Stimulated activated CD4-positive, alpha-beta T cell treated with anti-CD3 and anti-CD28 coated beads, Interleukin-15, amount 100 ng/mL, for 48 hours (primary cell): Measurements from ENCODE around the gene CH25H.

Experiments used
- DNase-seq, 2 donors: peaks; one replicate each; pipeline ENCODE4 v3.0.0-alpha.2; 2020; ENCODE audit warnings: low read depth in 2 of 2

The CH25H gene

DNA sequence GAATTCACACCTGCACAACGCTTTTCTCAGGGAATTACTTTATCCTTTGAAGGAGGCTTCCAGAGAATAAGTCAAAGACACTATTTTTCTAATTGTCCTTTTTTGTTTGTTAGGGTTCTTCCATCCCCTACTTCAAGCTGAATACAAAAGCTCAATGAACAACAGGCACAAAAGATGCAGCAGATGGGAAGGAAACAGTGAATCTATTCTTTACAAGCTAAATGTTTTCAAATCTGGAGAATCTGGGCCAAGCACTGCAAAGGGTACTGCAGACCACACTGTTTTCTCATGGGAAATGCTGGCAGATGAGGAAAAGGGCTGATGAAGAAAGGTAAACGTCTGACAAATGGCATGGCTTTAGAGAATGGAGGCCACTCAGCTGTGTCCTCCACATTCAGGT is 25.9 kb upstream of the CH25H start:
- no peak for DNase-seq

DNA sequence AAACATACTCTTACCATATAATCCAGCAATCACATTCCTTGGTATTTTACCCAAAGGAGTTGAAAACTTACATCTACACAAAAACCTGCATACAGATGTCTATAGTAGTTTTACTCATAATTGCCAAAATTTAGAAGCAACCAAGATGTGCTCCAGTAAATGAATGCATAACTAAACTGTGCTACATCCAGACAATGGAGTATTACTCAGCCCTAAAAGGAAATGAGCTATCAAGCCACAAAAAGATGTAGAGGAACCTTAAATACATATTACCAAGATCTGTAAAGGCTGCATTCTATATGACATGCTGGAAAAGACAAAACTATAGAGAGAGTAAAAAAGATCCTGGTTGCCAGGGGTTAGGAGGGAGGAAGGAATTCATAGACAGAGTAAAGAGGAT is 21.8 kb upstream of the CH25H start:
- DNase-seq: no peak

DNA sequence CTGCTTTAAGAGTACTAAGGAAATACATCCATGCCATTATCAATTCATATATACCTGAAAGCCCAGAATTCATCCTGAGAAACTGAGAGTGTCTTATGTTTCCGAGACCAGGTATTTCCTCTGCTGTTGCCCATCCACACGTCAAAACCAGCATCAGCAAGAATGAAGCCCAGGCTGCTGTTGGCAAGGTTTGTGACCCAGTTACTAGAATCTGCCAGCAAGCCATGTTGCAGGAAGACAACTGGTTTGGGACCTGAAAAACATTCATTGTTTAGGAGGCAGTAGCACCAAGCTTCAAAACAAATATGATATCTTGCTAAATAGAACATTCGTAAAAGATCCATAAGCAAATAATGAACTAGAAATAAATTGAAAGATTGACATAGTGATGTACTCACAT is 21.0 kb upstream of the CH25H start:
- DNase-seq: no peak

DNA sequence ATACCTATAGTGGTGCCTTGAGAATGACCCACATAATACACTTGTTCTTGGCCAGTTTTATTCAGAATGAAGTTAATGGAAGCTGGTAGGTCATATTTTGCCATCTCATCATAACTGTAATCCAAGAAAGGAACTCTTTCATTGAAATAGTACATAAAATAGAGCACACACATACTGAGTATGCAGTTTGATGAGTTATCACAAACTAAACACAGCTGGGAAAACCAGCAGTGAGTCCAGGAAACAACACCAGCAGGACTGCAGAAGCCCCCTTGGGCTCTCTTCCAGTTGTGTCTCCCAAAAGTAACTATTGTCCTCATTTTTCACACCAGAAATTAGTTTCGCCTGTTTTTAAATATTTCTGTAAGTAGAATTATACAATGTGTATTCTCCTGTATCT is 19.8 kb upstream of the CH25H start:
- DNase-seq: no peak

DNA sequence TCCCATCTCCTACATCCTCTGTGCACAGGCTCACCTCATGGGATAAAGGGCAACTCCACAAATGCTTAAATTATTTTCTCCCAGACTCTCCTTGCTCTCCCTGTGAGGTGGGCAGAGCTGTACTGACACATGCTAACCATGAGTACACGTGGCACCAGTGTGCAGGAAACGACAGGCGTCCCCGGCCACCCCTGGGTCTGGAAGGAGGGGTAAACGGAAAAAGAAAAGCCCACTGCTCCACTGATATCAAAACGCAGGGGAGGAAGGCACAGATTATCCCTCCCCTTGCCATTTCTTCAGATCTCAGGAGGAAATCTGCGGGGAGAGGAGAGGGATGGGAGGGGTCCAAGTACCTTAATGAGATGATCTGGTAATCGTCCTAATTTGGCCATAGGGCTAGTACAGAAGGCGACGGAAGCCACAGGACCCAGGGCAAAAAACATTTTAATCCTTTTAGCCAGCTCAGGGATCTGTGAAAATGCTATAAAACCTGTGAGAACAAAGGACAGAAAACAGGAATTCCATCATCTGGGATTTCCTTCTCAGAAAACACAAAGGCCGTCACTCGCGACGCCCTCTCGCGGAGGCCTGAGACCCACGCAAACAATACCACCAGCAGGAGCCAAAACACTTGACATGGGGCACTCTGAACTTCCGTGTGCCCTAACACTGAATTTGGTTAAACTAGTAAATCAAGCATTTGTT is 17.8 kb upstream of the CH25H start:
- no peak for DNase-seq

DNA sequence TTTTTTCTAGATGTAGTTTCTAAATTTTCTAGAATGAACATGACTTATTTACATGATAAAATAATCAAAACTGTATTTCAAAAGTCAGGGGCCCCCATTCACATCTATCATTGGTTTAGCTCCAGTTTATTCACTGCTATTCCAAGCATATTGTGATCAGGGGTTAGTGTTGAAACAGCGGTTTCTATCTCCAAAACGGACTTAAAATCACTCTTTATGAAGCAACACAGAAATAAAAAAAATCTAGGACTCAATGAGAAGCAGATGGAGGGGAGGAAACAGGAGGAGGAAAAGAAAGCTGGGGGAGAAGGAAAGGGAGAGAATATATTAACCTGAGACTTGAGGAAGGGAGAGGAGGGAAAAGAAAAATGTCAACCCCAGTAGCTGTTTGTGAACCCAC is 14.8 kb upstream of the CH25H start:
- DNase-seq: no peak

DNA sequence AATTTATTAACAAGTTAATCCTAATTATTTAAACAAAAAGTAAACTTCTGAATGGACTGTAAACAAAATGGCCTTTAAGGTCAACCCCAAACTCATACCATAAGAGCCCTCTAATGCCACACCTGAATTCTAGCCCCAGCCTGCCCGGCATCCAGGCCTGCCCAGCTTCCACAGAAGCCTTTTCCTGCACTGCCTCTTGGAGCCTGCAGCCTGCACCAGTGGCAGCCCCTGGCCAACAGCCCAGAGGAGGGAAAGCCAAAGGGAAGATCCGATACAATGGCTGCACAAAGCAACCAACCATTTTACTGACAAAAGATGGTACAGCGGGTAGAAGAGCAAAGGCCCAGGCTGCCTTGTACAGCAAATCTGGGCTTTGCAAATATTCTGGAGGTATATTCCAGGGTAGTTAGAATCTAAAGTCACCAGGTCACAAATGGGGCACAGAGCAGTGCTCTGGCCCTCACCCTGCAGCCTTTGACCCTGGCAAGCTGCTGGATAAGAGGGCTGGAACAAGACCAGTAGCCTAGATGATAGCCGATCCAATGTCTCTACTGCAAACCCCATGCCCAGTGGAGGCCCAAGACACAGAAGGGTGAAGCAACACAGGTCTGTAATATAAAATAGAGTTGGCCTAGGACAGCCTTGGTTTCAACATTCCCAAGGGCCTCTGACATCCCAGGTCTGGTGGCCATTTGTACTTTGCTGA is 12.5 kb upstream of the CH25H start:
- no peak for DNase-seq

DNA sequence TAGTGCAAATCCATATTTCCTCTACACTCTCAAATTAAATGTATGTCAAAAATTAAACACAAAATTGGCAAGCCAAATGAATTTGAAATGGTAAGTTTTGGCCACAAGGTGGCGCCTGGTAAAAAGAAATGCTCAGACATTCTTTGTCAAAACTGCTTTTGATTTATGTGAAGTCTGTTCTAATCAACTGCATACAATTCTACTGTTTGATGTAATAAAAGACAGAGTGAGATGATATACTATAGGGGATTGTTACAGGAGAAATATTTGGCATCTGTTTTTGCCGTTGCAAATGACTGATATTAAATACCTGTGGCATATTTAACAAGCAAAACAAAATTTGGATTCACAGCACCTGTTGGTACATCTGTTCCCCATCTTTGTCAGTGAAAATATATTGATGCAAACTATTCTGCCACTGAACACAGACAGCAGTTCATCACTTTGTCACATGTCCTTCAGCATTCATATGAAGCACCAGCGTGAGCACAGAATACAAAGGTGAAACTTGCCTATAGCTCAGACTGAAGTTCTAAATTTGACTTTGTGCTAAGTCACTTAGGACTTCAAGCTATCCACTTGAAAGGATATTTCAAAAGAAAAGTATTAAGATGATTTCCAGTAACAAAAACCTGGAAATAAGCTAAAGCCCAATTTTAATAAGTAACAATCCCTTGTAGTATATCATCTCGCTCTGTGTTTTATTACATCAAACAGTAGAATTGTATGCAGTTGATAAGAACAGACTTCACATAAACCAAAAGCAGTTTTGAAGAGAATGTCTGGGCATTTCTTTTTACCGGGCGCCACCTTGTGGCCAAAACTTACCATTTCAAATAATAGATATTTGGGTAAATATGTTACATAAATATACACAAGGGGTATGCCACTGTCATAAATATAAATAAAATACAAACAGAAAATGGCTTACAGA is 10.2 kb upstream of the CH25H start:
- peak; percentile 18 to 45 for DNase-seq

DNA sequence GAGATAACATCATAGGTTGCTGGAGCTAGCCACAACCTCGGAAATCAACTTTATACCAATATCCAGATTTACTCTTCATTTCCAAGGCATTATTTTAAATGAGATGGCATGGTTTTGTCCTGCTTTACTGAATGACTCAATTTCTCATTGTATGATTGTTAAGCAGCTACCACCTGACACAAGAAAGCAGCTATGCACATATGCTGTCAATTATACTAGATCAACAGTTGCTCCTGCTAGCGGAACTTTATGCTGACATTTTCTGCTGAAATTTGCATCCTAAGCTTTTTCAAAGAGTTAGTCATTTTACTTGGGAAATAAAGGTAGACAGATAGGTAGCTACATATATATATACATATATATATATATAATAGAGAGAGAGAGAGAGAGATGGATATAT is 8.9 kb upstream of the CH25H start:
- DNase-seq: no peak

DNA sequence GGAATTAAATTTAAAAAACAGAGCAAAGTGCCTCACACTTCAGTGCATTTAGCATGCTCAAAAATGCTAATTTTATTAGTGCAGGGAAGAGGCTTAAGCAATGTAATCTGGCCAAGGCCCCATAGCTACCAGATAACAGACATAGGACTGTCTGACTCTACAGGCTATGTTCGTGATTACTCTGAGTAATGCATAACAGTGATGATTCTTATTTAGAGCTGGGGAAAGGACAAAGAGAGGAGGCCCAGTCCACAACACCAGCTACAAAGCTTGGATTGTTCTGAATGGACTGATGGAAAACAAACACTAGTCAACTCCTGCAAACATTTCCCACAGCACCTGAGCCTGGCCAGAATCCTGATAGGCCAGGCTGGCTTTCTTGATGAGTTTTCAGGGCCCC is 8.4 kb upstream of the CH25H start:
- DNase-seq: no peak

DNA sequence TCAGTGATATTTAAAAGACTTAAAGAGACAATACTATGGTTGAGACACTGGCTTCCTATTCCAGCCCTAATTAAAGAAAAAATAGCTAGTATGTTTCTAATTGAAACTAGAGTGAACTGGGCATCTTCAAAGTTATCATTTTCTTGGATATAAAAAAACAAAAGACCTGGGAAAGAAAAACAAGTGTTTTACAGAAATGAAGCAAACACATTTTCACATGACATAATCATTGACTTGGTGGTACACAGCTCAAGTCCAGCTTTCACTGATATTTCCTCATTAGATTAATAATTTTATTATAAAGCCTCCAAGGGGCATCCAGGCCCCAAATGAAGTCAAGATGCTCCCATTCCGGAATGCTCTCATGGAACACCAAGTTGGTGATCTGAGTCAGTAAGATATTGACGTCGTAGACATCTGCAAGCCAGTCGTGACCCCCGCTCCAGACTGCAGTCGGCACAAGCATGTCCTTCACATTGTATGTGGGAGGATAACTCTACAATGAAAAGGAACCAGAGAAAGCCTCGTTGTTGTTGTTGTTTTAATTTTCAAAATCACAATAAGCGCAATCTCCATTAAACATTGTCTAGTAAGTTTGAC is 7.5 kb upstream of the CH25H start:
- no peak for DNase-seq

DNA sequence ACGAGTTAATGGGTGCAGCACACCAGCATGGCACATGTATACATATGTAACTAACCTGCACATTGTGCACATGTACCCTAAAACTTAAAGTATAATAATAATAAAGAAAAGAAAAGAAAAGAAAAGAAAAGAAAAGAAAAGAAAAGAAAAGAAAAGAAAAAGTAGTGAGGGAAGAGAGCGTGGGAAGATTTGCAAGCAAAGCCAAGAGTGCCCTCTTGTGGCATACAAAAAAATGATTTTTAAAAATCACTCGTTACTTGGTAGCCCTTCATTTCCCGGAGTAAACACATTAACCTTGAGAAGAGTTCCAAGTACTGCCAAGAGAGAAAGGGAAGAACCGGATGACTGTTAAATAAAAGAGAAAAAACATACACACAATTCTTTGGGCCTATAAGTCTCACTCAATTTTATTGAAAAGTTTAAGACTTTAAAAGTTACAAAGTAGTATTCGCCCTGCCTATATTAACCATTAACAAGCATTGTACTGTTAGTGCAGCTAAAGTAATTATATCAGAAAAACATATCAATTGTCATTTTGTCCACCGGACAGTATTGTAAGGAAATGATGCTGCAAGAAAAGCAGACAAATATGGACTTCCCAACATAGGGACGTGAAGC is 6.2 kb upstream of the CH25H start:
- no peak for DNase-seq

DNA sequence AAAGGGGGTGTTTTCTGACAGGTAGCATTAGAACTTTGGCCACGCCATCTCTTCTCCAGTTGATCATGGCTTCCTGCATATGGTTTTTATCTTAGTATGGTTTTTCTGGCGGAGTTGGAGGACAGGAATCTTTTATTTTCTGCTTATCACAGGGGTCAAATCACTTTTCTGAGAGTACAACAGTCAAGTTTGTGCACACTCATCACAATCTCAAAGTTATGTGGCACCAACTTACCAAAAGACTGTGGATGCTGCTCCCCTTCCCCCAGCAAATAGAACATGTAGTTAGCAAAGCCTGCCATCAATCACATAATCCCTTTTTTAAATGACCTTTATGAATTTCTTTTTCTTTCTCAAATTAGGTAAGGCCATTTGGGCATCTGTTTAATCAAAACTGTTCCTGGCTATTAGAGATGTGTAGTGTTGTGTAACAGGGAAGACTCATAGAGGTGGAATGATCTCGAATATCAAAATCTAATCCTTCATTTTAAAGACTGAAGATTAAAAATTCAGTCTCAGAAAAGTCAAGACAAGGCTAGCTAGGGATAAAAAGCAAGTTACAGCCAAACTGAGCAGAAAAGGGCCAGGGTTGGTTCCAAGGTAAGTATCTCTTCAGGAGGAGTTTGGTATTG is 3.8 kb upstream of the CH25H start:
- DNase-seq: no peak

DNA sequence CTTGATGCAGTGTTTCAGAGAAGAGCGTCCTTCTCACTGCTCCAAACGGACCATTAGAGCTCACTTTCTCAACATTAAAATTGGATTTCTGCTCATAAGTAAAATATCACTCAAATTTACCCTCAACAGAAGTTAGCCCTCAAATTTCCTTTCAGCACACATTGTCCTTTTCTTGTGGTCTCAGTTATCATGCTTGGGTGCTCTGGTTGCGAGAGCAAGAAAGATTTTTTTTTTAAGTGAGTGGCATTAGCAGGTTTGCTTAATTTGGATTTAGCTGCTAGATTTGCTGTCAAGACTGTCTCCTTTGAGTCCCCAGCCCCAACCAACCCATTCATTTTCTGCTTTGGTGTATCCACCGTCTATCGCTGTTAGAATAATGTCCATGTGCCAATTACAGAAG is 2.6 kb upstream of the CH25H start:
- DNase-seq: no peak

DNA sequence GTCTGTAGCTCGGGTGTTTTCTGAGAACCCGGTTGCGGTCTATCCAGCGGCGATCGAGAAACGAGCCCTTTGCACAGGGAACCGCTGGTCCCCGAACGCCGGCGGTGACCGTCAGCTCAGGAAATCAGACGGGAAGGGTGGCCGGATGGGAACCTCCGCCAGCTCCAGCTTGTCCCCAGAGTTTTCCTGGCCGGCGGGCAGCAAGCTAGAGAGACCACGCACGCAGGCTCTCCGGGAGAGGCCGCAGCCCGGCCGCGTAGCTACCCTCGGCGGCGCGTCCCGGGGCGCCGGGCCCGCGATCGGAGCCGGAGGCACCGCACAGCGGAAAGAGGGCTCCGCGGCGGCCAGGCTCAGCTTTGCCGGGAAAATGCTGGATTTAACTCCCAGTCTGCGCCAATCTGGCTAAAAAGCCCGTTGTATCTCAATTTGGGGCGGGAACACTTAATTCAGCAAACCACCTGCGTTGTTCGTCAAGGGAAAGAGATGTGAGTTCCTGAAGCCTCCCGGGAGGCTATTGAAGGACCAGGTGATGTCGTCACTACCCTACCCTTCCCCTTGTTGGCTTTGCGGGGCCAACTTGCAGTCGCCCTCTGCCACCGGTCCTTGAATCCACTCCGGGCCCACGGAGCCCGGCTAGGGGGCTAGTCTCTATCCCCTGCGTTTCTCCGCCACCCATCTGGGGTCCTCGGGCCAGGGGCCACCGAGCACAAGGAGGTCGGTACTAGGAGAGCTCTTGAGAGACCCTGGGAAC is 859 bp upstream of the CH25H start:
- no peak for DNase-seq

DNA sequence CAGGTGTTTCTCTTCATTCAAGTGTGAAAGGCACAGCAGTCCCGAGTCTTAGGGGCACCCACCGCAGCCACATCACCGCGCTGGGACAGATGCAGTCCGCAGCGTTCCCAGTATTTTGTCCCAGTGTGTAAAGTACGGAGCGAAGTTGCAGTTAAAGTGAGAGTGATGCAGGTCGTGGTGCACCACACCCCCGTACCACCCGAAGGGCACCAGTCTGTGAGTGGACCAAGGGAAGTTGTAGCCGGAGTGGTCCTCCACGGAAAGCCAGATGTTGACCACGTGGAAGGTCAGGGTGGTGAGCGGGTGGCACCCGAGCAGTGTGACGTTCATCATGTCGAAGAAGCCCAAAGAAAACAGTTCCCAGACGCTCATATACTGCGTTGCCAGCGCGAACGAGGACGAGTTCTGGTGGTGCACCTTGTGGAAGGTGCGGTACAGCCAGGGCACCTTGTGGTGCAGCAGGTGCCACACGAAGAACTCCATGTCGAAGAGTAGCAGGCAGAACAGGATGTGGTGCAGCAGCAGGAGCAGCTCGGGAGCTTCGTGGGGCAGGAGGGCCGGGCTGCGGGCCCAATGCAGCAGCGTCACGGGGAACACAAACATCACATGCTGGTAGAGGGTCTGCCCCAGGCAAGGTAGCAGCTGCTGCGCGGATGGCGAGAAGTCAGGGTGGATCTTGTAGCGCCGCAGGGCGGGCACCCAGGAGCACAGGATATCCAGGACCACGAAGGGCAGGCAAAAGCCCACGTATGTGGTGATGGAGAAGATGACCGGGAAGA is 526 bp downstream of the CH25H start:
- no peak for DNase-seq

DNA sequence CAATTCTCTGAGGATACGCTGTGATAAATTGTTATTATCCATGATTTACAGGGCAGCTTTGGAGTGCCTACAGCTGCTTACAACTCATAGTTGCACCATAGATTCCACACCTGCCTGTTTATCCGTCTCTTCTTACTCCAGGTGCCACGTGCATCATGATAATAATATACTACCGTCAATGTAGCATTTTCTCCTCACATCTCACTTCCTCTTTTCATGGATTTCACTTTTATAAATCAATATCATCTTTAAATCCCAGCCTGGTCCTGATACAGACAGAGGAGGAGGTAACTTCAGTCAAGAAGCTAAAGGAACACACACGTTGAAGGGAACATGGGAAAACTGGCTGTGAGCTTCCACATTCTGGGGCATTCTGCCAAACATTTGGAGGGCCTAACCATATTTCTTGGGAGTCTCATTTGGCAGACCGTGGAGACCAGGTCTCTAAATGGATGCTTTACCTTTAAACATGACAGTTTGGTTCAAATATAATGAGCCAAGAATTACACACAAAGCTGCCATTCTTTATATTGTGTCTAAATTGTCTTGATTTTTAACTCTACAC is 2.4 kb downstream of the CH25H start:
- DNase-seq: no peak

DNA sequence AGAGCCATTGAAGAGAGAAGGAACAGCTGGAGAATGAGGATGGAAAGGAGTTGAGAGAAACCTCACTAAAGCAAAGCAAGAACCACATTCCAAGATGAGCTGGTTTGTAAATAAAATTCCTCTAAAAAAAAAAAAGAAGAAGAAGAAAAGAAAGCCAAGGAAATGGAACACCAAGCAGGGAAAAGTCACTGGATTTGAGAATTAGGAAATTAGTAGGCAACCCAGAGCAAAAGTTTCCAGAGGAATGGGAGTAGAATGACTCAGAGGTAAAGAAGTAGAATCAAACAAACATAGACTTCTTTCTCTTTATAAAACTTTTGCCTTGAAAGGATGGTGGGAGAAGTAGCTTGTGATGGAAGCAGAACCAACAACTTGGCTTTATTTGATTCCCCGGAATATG is 3.9 kb downstream of the CH25H start:
- DNase-seq: no peak

DNA sequence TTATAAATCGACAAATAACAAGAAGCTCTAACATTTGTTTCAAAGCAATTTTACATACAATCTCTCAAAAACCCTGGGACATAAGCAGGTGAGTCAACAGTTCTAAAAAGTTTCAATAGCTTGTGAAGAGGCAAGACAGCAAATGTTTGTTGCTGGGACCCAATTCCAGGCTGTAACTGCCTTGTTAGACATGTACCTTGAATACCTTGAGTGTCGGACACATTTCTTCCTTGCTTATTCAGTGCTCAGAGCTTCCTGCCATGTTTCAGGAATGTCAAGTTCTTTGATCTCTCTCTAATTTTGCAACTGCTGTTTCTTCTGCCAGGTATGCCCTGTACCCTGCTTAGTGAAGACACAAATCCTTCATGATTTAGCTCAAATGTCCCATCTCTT is 5.1 kb downstream of the CH25H start:
- DNase-seq: no peak
